ENCODE data around the gene PRDM10.

PRDM10 gene

DNA sequence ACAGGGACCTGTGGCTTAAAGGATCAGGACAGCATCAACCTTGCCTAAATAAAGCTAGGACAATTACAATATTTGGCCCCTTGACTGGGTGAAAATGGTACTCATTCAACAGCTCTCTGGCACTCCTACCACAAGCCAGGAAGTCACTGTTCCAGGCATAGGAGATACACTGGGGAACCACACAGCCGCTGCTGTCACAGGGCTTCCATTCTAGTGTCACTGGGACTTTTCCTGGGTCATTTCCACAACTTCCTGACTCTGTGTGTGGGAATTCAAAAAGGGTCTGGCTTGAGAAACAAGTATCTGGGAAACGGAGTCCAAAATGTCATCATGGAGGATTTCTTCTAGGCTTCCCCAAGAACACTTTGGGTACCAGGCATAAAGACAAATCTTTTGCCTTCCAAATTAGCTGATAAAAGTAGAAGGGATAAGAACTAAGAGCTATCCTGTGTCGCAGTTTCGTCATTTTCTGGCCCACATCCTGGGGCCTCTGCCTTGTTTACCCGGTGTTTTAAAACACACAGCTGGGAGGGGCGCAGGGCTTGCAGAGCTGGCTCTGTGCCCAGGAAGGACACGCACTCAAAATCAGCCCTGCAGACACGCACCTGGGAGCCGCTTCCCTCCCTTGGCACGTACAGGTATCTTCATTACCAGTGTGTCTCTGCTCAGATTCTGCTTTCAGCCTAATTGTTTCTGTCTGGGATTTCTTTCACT is 149.0 kb downstream of the PRDM10 start:
- TF ChIP-seq EZH2 (IDR thresholded peaks at IDR 0.05; ENCODE audit: borderline replicate concordance, low read length), result no peak
- TF ChIP-seq, protein P1, sequence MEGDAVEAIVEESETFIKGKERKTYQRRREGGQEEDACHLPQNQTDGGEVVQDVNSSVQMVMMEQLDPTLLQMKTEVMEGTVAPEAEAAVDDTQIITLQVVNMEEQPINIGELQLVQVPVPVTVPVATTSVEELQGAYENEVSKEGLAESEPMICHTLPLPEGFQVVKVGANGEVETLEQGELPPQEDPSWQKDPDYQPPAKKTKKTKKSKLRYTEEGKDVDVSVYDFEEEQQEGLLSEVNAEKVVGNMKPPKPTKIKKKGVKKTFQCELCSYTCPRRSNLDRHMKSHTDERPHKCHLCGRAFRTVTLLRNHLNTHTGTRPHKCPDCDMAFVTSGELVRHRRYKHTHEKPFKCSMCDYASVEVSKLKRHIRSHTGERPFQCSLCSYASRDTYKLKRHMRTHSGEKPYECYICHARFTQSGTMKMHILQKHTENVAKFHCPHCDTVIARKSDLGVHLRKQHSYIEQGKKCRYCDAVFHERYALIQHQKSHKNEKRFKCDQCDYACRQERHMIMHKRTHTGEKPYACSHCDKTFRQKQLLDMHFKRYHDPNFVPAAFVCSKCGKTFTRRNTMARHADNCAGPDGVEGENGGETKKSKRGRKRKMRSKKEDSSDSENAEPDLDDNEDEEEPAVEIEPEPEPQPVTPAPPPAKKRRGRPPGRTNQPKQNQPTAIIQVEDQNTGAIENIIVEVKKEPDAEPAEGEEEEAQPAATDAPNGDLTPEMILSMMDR (IDR thresholded peaks at IDR 0.05; ENCODE audit: low read length), result no peak
- no peaks in the 10 kb centered on the region for H3K9me3 ChIP-seq (ENCODE audit: low read length)
- no peaks in the 10 kb centered on the region; the same call in 1 of the 2 replicates for H3K36me3 ChIP-seq (ENCODE audit: insufficient read depth, low read length)
- no peak overlapping the region; the same call in 1 of the 2 replicates for H3K4me2 ChIP-seq (ENCODE audit: low read length)
- no peak overlapping the region for H3K27ac ChIP-seq (ENCODE audit: low read depth, low read length, poor library complexity, severe bottlenecking)
- H4K20me1 ChIP-seq (ENCODE audit: insufficient read depth, low read length), result no peaks in the 10 kb centered on the region
- H3K4me3 ChIP-seq (ENCODE audit: low read depth, low read length, poor library complexity, severe bottlenecking), result no peak overlapping the region
- no peak overlapping the region for H3K9ac ChIP-seq (ENCODE audit: low read length)
- peaks cover 12% of the 10 kb centered on the region for H3K4me1 ChIP-seq (ENCODE audit: insufficient read depth, low read length, severe bottlenecking)
- no peaks in the 10 kb centered on the region for H3K27me3 ChIP-seq (ENCODE audit: insufficient read depth, low read length)
- H3K9me2 ChIP-seq (ENCODE audit: low read depth, low read length), result no peaks in the 10 kb centered on the region
- no peaks in the 10 kb centered on the region for H3K79me2 ChIP-seq (ENCODE audit: insufficient read depth, low read length)
- no peak overlapping the region for H2AFZ ChIP-seq (ENCODE audit: low read length)
- H3F3A ChIP-seq (ENCODE audit: insufficient read depth, low read length), result no peaks in the 10 kb centered on the region

DNA sequence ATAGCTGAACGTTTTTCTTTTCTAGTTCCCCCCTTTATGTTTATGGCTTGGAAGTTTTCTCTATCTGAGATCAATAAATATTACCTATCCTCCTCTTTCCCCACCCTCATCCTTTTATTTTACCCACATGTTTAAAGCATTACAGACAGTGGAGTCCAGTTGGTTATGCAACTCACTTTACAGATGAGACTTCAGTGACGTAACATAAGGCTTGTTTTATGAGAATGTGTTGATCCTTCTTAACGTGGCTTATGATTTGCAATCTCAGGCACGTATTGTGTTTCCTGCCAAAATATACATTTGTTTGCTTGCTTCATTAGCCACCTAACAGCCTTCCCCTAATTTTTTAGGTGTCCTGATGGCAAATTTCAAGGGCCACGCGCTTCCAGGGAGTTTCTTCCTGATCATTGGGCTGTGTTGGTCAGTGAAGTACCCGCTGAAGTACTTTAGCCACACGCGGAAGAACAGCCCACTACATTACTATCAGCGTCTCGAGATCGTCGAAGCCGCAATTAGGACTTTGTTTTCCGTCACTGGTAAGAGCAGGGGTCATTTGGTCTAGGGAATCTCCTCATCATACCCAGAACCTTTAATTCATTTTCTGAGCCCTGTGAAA is 150.4 kb downstream of the PRDM10 start:
- Histone ChIP-seq H3K9me2 (ENCODE audit: low read depth, low read length) (no peaks in the 10 kb centered on the region), H2AFZ (ENCODE audit: low read length) (no peak overlapping the region), H3K4me3 (ENCODE audit: low read depth, low read length, poor library complexity, severe bottlenecking) (no peak overlapping the region), H3K36me3 (ENCODE audit: insufficient read depth, low read length) (no peaks in the 10 kb centered on the region), H3F3A (ENCODE audit: insufficient read depth, low read length) (no peaks in the 10 kb centered on the region), H3K27ac (ENCODE audit: low read depth, low read length, poor library complexity, severe bottlenecking) (no peak overlapping the region), H3K79me2 (ENCODE audit: insufficient read depth, low read length) (no peaks in the 10 kb centered on the region), H3K9me3 (ENCODE audit: low read length) (no peaks in the 10 kb centered on the region), H3K27me3 (ENCODE audit: insufficient read depth, low read length) (no peaks in the 10 kb centered on the region), H3K4me2 (ENCODE audit: low read length) (no peak overlapping the region), H3K4me1 (ENCODE audit: insufficient read depth, low read length, severe bottlenecking) (peaks cover 12% of the 10 kb centered on the region), H3K9ac (ENCODE audit: low read length) (no peak overlapping the region), H4K20me1 (ENCODE audit: insufficient read depth, low read length) (no peaks in the 10 kb centered on the region)
- TF ChIP-seq EZH2 (IDR thresholded peaks at IDR 0.05; ENCODE audit: borderline replicate concordance, low read length), result no peak
- TF ChIP-seq, protein P1 (IDR thresholded peaks at IDR 0.05; ENCODE audit: low read length), result no peak

Data from OCI-LY1 (cell line).